OCI-LY7 (cell line): ENCODE data around the gene CTSC.

Experiments
- CTCF ChIP-seq: fragments of 200-600 bp; sonication (generic); conservative IDR thresholded peaks from 2 replicates; pipeline ENCODE4 v1.5.1; 2014; ENCODE audit warnings: mild to moderate bottlenecking, antibody characterized with exemption, low read length, moderate library complexity, mixed read lengths
- EZH2phosphoT487 ChIP-seq: fragments of 200-600 bp; sonication (generic); IDR thresholded peaks from 2 replicates; pipeline ENCODE4 v1.6.1; 2018; ENCODE audit warnings: low read depth, borderline replicate concordance, mild to moderate bottlenecking, mixed run types, antibody characterized with exemption, low read length, moderate library complexity, mixed read lengths

- TF ChIP-seq CTCF (no peak), EZH2phosphoT487 (no peak)
Measured at GRCh38 chr11:88249706-88250105, 87.8 kb downstream of the CTSC start.
